ENCODE data around the gene PXT1.

Gene PXT1

DNA sequence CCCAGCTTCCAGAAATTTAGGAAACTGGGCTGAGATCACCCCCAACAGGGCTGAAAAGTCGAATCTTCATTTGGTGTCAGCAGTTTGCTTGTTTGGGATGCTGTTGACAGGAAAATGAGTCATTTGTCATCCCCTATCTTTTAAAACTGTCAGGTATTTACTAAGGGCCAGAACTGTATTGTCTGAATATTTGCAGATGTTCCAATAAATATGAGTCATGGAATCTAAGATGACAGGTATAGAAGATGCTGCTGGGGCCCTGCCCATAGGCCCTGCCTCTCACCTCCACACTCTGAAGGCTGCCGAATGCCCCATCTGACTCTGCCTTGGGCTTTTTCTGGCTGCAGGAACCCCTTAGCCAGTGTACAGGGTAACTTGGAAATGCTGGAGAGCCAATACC lies 59.0 kb downstream of the PXT1 start:
- no peak overlapping the region for H2BK5ac ChIP-seq (ENCODE audit: low read length)
- H4K91ac ChIP-seq (ENCODE audit: low read depth, low read length, poor library complexity), result no peak overlapping the region
- DNase-seq (ENCODE audit: low spot score), result no peak
- no peak overlapping the region for H3K4ac ChIP-seq (ENCODE audit: low read length)
- H3K79me1 ChIP-seq (ENCODE audit: low read depth, low read length), result no peaks in the 10 kb centered on the region
- H3K4me2 ChIP-seq (ENCODE audit: insufficient read depth, low read length, poor library complexity, severe bottlenecking), result no peak overlapping the region
- no peak overlapping the region for H3K18ac ChIP-seq (ENCODE audit: low read length)
- no peak overlapping the region for H3K9ac ChIP-seq (ENCODE audit: low read depth, low read length, poor library complexity)
- WGBS, 2 donors (ENCODE audit: extremely low coverage in 2 of 2, insufficient read length in 2 of 2, insufficient replicate concordance in 1 of 2), result no CpG with 5 or more reads among the region's 2 CpGs
- H4K8ac ChIP-seq (ENCODE audit: low read depth, low read length), result no peak overlapping the region
- H3K9me3 ChIP-seq (replicated peaks in 1 of 2; ENCODE audit: control insufficient read depth in 2 of 2, insufficient read depth in 1 of 2, low read depth in 1 of 2, low read length in 2 of 2), result no peaks in the 10 kb centered on the region
- no peak overlapping the region for H3K4me3 ChIP-seq (ENCODE audit: low read length in 2 of 2)
- no peak overlapping the region for H3K27ac ChIP-seq (replicated peaks; ENCODE audit: low read length)
- no peak overlapping the region for H2AFZ ChIP-seq (ENCODE audit: low read length)
- peaks cover 16 to 76% (median 30%) of the 10 kb centered on the region in 3 experiments for H3K27me3 ChIP-seq (ENCODE audit: control insufficient read depth in 3 of 3, insufficient read depth in 3 of 3, low read depth in 1 of 3, low read length in 3 of 3)
- peaks cover 6 to 9% of the 10 kb centered on the region in 2 donors for H3K4me1 ChIP-seq (ENCODE audit: control insufficient read depth in 2 of 2, insufficient read depth in 1 of 2, low read depth in 1 of 2, low read length in 2 of 2)
- no peaks in the 10 kb centered on the region for H3K36me3 ChIP-seq (replicated peaks in 1 of 2; ENCODE audit: control insufficient read depth in 2 of 2, insufficient read depth in 2 of 2, low read length in 2 of 2)
- H2BK15ac ChIP-seq (ENCODE audit: low read length), result no peak overlapping the region
- no peak overlapping the region for H2AK5ac ChIP-seq (ENCODE audit: low read depth, low read length)
- H2BK12ac ChIP-seq (ENCODE audit: low read length), result no peak overlapping the region
- no peak overlapping the region for H2BK120ac ChIP-seq (ENCODE audit: low read depth, low read length)
- no peak overlapping the region for H3K23ac ChIP-seq (ENCODE audit: low read depth, low read length, poor library complexity)
- H3K14ac ChIP-seq (ENCODE audit: low read length), result no peak overlapping the region

DNA sequence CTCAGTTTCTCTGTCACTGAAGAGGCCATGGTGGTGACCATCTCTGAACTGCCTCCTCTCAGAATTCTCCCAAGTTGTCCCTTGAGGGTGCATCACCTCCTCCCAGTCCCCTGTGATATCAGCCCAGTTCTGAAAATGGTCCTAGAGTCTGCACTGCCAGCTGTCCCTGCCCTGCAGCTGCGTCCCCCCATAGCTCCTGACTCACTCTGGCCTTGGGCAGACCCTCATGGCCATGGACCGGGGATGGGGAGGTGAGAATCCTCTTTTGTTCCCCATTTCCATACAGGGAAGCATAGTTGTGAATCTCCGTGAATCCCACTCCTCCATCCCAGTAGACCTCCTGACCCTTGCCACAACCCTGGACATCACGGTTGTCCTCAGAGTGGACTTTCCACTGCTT lies 59.7 kb downstream of the PXT1 start:
- Histone ChIP-seq H2AK5ac (ENCODE audit: low read depth, low read length) (no peak overlapping the region), H2BK15ac (ENCODE audit: low read length) (no peak overlapping the region), H4K91ac (ENCODE audit: low read depth, low read length, poor library complexity) (no peak overlapping the region), H3K36me3 (replicated peaks in 1 of 2; ENCODE audit: control insufficient read depth in 2 of 2, insufficient read depth in 2 of 2, low read length in 2 of 2) (no peaks in the 10 kb centered on the region), H2BK5ac (ENCODE audit: low read length) (no peak overlapping the region), H3K4me2 (ENCODE audit: insufficient read depth, low read length, poor library complexity, severe bottlenecking) (no peak overlapping the region), H3K9me3 (replicated peaks in 1 of 2; ENCODE audit: control insufficient read depth in 2 of 2, insufficient read depth in 1 of 2, low read depth in 1 of 2, low read length in 2 of 2) (no peaks in the 10 kb centered on the region), H3K4me1 (ENCODE audit: control insufficient read depth in 2 of 2, insufficient read depth in 1 of 2, low read depth in 1 of 2, low read length in 2 of 2) (peaks cover 6 to 9% of the 10 kb centered on the region in 2 donors), H3K79me1 (ENCODE audit: low read depth, low read length) (no peaks in the 10 kb centered on the region), H3K9ac (ENCODE audit: low read depth, low read length, poor library complexity) (no peak overlapping the region), H2BK12ac (ENCODE audit: low read length) (no peak overlapping the region), H3K4ac (ENCODE audit: low read length) (no peak overlapping the region), H3K14ac (ENCODE audit: low read length) (no peak overlapping the region), H3K27ac (replicated peaks; ENCODE audit: low read length) (no peak overlapping the region), H4K8ac (ENCODE audit: low read depth, low read length) (no peak overlapping the region), H3K4me3 (ENCODE audit: low read length in 2 of 2) (no peak overlapping the region), H2BK120ac (ENCODE audit: low read depth, low read length) (no peak overlapping the region), H3K18ac (ENCODE audit: low read length) (no peak overlapping the region), H3K27me3 (ENCODE audit: control insufficient read depth in 3 of 3, insufficient read depth in 3 of 3, low read depth in 1 of 3, low read length in 3 of 3) (peaks cover 12 to 72% (median 24%) of the 10 kb centered on the region in 3 experiments), H2AFZ (ENCODE audit: low read length) (no peak overlapping the region), H3K23ac (ENCODE audit: low read depth, low read length, poor library complexity) (no peak overlapping the region)
- no CpG with 5 or more reads among the region's 4 CpGs for WGBS, 2 donors (ENCODE audit: extremely low coverage in 2 of 2, insufficient read length in 2 of 2, insufficient replicate concordance in 1 of 2)
- DNase-seq (ENCODE audit: low spot score), result no peak

DNA sequence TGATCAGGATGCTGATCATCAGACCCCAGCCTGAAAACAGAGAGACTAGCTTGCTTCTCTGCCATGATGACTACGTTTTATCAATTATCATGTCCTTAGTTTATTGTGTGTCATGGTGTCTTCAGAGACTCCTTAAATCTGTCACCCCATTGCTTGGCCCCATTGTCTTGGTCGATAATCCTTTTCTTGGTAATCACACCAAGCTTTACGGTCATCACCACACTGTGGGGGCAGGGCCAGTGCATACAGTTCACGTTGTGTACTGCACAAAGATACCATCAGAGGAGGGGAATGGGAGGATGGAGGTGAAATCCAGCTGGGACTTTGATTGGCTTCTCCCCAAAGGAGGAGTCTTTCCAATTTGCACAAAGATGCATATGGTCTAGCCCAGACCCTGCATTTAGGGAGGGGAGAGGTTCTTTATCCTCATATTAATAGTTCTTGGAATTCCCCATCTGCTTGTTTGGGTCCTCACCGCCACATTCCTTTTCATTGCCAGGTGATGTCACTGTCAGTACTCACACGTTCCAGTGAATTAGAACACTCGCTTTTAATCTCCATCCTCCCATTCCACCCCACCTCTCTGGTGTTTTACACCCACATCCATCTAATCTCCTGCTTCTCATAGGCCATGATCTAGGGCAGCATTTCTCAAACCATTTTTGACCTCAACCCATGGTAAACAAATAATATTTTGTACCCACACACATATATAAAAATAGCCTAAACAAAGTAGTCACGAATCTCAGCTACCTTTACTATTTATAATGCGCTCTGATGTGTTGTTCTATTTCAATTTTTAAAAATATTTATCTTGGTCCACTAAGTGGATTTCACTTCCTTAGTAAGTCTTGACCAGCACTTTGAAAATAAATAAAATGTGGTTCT lies 60.9 kb downstream of the PXT1 start:
- H2BK15ac ChIP-seq (ENCODE audit: low read length), result no peak overlapping the region
- H3K14ac ChIP-seq (ENCODE audit: low read length), result no peak overlapping the region
- peaks cover under 1 to 1% of the 10 kb centered on the region in 2 donors for H3K4me1 ChIP-seq (ENCODE audit: control insufficient read depth in 2 of 2, insufficient read depth in 1 of 2, low read depth in 1 of 2, low read length in 2 of 2)
- H3K27me3 ChIP-seq (ENCODE audit: control insufficient read depth in 3 of 3, insufficient read depth in 3 of 3, low read depth in 1 of 3, low read length in 3 of 3), result peaks cover 2 to 69% (median 11%) of the 10 kb centered on the region in 3 experiments
- H2BK120ac ChIP-seq (ENCODE audit: low read depth, low read length), result no peak overlapping the region
- no peak overlapping the region for H3K18ac ChIP-seq (ENCODE audit: low read length)
- H3K9ac ChIP-seq (ENCODE audit: low read depth, low read length, poor library complexity), result no peak overlapping the region
- no peak overlapping the region for H3K23ac ChIP-seq (ENCODE audit: low read depth, low read length, poor library complexity)
- H2BK5ac ChIP-seq (ENCODE audit: low read length), result no peak overlapping the region
- no peaks in the 10 kb centered on the region for H3K36me3 ChIP-seq (replicated peaks in 1 of 2; ENCODE audit: control insufficient read depth in 2 of 2, insufficient read depth in 2 of 2, low read length in 2 of 2)
- H2BK12ac ChIP-seq (ENCODE audit: low read length), result no peak overlapping the region
- no peak overlapping the region for H3K4ac ChIP-seq (ENCODE audit: low read length)
- no peak overlapping the region for H4K91ac ChIP-seq (ENCODE audit: low read depth, low read length, poor library complexity)
- no peak overlapping the region for H2AK5ac ChIP-seq (ENCODE audit: low read depth, low read length)
- no peak overlapping the region for H2AFZ ChIP-seq (ENCODE audit: low read length)
- no peak overlapping the region for H3K4me2 ChIP-seq (ENCODE audit: insufficient read depth, low read length, poor library complexity, severe bottlenecking)
- H3K27ac ChIP-seq (replicated peaks; ENCODE audit: low read length), result no peak overlapping the region
- no peak overlapping the region for H4K8ac ChIP-seq (ENCODE audit: low read depth, low read length)
- DNase-seq (ENCODE audit: low spot score), result no peak
- H3K9me3 ChIP-seq (replicated peaks in 1 of 2; ENCODE audit: control insufficient read depth in 2 of 2, insufficient read depth in 1 of 2, low read depth in 1 of 2, low read length in 2 of 2), result no peaks in the 10 kb centered on the region
- H3K79me1 ChIP-seq (ENCODE audit: low read depth, low read length), result no peaks in the 10 kb centered on the region
- no CpG with 5 or more reads among the region's 9 CpGs for WGBS, 2 donors (ENCODE audit: extremely low coverage in 2 of 2, insufficient read length in 2 of 2, insufficient replicate concordance in 1 of 2)
- no peak overlapping the region for H3K4me3 ChIP-seq (ENCODE audit: low read length in 2 of 2)

DNA sequence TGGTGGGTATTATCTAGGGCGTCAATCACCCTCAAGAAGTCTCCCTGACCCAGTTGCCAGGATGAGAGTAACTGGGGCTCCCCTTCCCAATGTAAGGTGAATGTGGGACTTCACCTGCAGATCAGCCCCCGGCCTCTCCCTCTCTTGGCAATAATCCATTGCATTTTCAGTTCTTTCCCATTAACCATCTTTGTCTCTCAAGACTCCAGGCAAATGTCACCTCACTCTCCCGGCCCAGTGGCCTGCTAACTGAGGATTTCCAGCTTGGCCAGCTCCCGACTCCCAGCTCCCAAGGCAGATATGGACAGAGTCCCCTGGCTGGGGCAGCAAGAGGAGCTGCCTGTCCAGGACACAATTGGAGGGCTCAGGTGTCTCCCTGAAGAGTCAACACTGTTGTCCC lies 62.5 kb downstream of the PXT1 start:
- Histone ChIP-seq H3K4me1 (ENCODE audit: control insufficient read depth in 2 of 2, insufficient read depth in 1 of 2, low read depth in 1 of 2, low read length in 2 of 2) (no peaks in the 10 kb centered on the region), H2AK5ac (ENCODE audit: low read depth, low read length) (no peak overlapping the region), H2BK12ac (ENCODE audit: low read length) (no peak overlapping the region), H3K9me3 (replicated peaks in 1 of 2; ENCODE audit: control insufficient read depth in 2 of 2, insufficient read depth in 1 of 2, low read depth in 1 of 2, low read length in 2 of 2) (no peaks in the 10 kb centered on the region), H3K14ac (ENCODE audit: low read length) (no peak overlapping the region), H2BK15ac (ENCODE audit: low read length) (no peak overlapping the region), H2AFZ (ENCODE audit: low read length) (no peak overlapping the region), H3K27me3 (ENCODE audit: control insufficient read depth in 3 of 3, insufficient read depth in 3 of 3, low read depth in 1 of 3, low read length in 3 of 3) (peaks cover 0 to 60% (median 0%) of the 10 kb centered on the region in 3 experiments), H4K91ac (ENCODE audit: low read depth, low read length, poor library complexity) (no peak overlapping the region), H3K4me2 (ENCODE audit: insufficient read depth, low read length, poor library complexity, severe bottlenecking) (no peak overlapping the region), H3K23ac (ENCODE audit: low read depth, low read length, poor library complexity) (no peak overlapping the region), H3K18ac (ENCODE audit: low read length) (no peak overlapping the region), H2BK5ac (ENCODE audit: low read length) (no peak overlapping the region), H3K9ac (ENCODE audit: low read depth, low read length, poor library complexity) (no peak overlapping the region), H3K79me1 (ENCODE audit: low read depth, low read length) (no peaks in the 10 kb centered on the region), H4K8ac (ENCODE audit: low read depth, low read length) (no peak overlapping the region), H3K4ac (ENCODE audit: low read length) (no peak overlapping the region), H3K27ac (replicated peaks; ENCODE audit: low read length) (no peak overlapping the region), H3K36me3 (replicated peaks in 1 of 2; ENCODE audit: control insufficient read depth in 2 of 2, insufficient read depth in 2 of 2, low read length in 2 of 2) (no peaks in the 10 kb centered on the region), H2BK120ac (ENCODE audit: low read depth, low read length) (no peak overlapping the region), H3K4me3 (ENCODE audit: low read length in 2 of 2) (no peak overlapping the region)
- no CpG with 5 or more reads among the region's 4 CpGs for WGBS, 2 donors (ENCODE audit: extremely low coverage in 2 of 2, insufficient read length in 2 of 2, insufficient replicate concordance in 1 of 2)
- DNase-seq (ENCODE audit: low spot score), result no peak
